Liver (tissue), 3 donors: Measurements from ENCODE around the gene SLC8A3.

Source experiments
- CTCF ChIP-seq: fragments of 150-350 bp; IDR thresholded peaks from 2 replicates; pipeline ENCODE4 v1.5.1; 2017; ENCODE audit warnings: improper control_type of control experiment, low read depth, low read length; ENCODE audit not compliant: missing input control
- FOXA2 ChIP-seq: IDR thresholded peaks from 2 replicates; pipeline ENCODE4 v1.6.1; 2016; ENCODE audit warnings: antibody characterized with exemption
- GABPA ChIP-seq, 2 donors: IDR thresholded peaks in 1 of 2; conservative IDR thresholded peaks in 1 of 2; 2 replicates each; pipeline ENCODE4 v1.6.1; 2016; ENCODE audit warnings: antibody characterized with exemption in 2 of 2, mild to moderate bottlenecking in 1 of 2, moderate library complexity in 1 of 2
- REST ChIP-seq: IDR thresholded peaks from 2 replicates; pipeline ENCODE4 v1.6.1; 2016; ENCODE audit warnings: antibody characterized with exemption, mild to moderate bottlenecking
- donor health status: healthy.
- donor health status: healthy.

- TF ChIP-seq REST: no peak
- peak; percentile 60 for TF ChIP-seq CTCF
- TF ChIP-seq FOXA2: no peak
- no peak for TF ChIP-seq GABPA (IDR thresholded peaks at IDR 0.05 in 1 of 2, conservative IDR thresholded peaks at IDR 0.05 in 1 of 2)
Observed at GRCh38 chr14:70086685-70087379, 101.9 kb downstream of the SLC8A3 start.
